ENCODE data around the gene KDM2B.
A peak's percentile ranks its signal among the peaks of the same experiment; 100 is the strongest.

The KDM2B gene

GRCh38 chr12:121533394-121534090 lies 47.3 kb downstream of the KDM2B start:
- Mint-ChIP-seq H3K27me3 (ENCODE audit: low read depth) (peaks cover 9% of the 10 kb centered on the region), H3K4me1 (peaks cover 55% of the 10 kb centered on the region), H3K4me3 (peak overlapping the region; percentile 48 to 75 (median 68)), H3K36me3 (ENCODE audit: low read depth) (peaks cover 35% of the 10 kb centered on the region), H3K27ac (peak overlapping the region; percentile 96 to 99 (median 97)), H3K9me3 (no peaks in the 10 kb centered on the region)
- TF ChIP-seq CTCF (IDR thresholded peaks at IDR 0.05; ENCODE audit: unreplicated experiment in 3 of 3), result no peak

GRCh38 chr12:121532503-121533393 lies 48.1 kb downstream of the KDM2B start:
- H3K9me3 Mint-ChIP-seq, result no peaks in the 10 kb centered on the region
- H3K27me3 Mint-ChIP-seq (ENCODE audit: low read depth), result peaks cover 6% of the 10 kb centered on the region
- peak overlapping the region; percentile 96 to 99 (median 97) for H3K27ac Mint-ChIP-seq
- peaks cover 35% of the 10 kb centered on the region for H3K36me3 Mint-ChIP-seq (ENCODE audit: low read depth)
- peaks cover 50% of the 10 kb centered on the region for H3K4me1 Mint-ChIP-seq
- H3K4me3 Mint-ChIP-seq, result peak overlapping the region; percentile 48 to 75 (median 68)
- TF ChIP-seq CTCF (IDR thresholded peaks at IDR 0.05; ENCODE audit: unreplicated experiment in 3 of 3), result no peak

GRCh38 chr12:121531356-121531750 lies 49.5 kb downstream of the KDM2B start:
- H3K9me3 Mint-ChIP-seq, result no peaks in the 10 kb centered on the region
- H3K27ac Mint-ChIP-seq, result peak overlapping the region; percentile 39 to 55 (median 54)
- no peak overlapping the region for H3K4me3 Mint-ChIP-seq
- TF ChIP-seq CTCF (IDR thresholded peaks at IDR 0.05; ENCODE audit: unreplicated experiment in 3 of 3), result no peak
- H3K27me3 Mint-ChIP-seq (ENCODE audit: low read depth), result peaks cover 6% of the 10 kb centered on the region
- peaks cover 46% of the 10 kb centered on the region for H3K4me1 Mint-ChIP-seq
- H3K36me3 Mint-ChIP-seq (ENCODE audit: low read depth), result peaks cover 35% of the 10 kb centered on the region

- Mint-ChIP-seq H3K36me3 (ENCODE audit: low read depth) (peaks cover 35% of the 10 kb centered on the region), H3K27ac (peak overlapping the region; percentile 39 to 55 (median 54)), H3K4me3 (peak overlapping the region in 1 of 3 experiments; percentile 2), H3K27me3 (ENCODE audit: low read depth) (peaks cover 6% of the 10 kb centered on the region), H3K9me3 (no peaks in the 10 kb centered on the region), H3K4me1 (peaks cover 41% of the 10 kb centered on the region)
- TF ChIP-seq CTCF (IDR thresholded peaks at IDR 0.05; ENCODE audit: unreplicated experiment in 3 of 3), result no peak
Measured at GRCh38 chr12:121530600-121531355, 50.0 kb downstream of the KDM2B start.

- Mint-ChIP-seq H3K9me3 (no peaks in the 10 kb centered on the region), H3K27ac (peak overlapping the region in 1 of 3 experiments; percentile 24), H3K4me3 (no peak overlapping the region), H3K4me1 (peaks cover 33% of the 10 kb centered on the region), H3K27me3 (ENCODE audit: low read depth) (no peaks in the 10 kb centered on the region), H3K36me3 (ENCODE audit: low read depth) (peaks cover 35% of the 10 kb centered on the region)
- no peak for TF ChIP-seq CTCF (IDR thresholded peaks at IDR 0.05; ENCODE audit: unreplicated experiment in 3 of 3)
Measured at GRCh38 chr12:121529184-121529583, 51.6 kb downstream of the KDM2B start.

Data from nephron (organoid).